GM23248 (cell line): Measurements from ENCODE around the gene TMEM263.

Experiments used
- EZH2 ChIP-seq: fragments of 200-600 bp; sonication (generic); IDR thresholded peaks from 2 replicates; pipeline ENCODE4 v1.6.1; 2018; ENCODE audit warnings: antibody characterized with exemption, mild to moderate bottlenecking; ENCODE audit not compliant: insufficient read depth, poor library complexity, severe bottlenecking
- EZH2phosphoT487 ChIP-seq: fragments of 200-600 bp; sonication (generic); IDR thresholded peaks from 2 replicates; pipeline ENCODE4 v1.6.1; 2018; ENCODE audit warnings: antibody characterized with exemption, moderate library complexity, mild to moderate bottlenecking, low read depth; ENCODE audit not compliant: insufficient read depth

GRCh38 chr12:106926657-106927056 is 29.1 kb upstream of the TMEM263 start:
- no peak for TF ChIP-seq EZH2
- TF ChIP-seq EZH2phosphoT487: no peak
